ENCODE results near the gene ADAM12. TPM values are rescaled to one million over a fixed set of nuclear protein-coding genes. Genes with fewer than 3 reads are reported as not detected.
"Not testable (repeated sequence)": the region's sequence is repeated elsewhere in the genome, so short reads cannot be mapped to it uniquely, and the experiment has no call there.

The ADAM12 gene
- total and polyA plus RNA-seq, 2 donors (not counting 3 experiments of a cell fraction or from before 2014, with no cell fraction given) = 0.22 to 0.33 TPM

DNA sequence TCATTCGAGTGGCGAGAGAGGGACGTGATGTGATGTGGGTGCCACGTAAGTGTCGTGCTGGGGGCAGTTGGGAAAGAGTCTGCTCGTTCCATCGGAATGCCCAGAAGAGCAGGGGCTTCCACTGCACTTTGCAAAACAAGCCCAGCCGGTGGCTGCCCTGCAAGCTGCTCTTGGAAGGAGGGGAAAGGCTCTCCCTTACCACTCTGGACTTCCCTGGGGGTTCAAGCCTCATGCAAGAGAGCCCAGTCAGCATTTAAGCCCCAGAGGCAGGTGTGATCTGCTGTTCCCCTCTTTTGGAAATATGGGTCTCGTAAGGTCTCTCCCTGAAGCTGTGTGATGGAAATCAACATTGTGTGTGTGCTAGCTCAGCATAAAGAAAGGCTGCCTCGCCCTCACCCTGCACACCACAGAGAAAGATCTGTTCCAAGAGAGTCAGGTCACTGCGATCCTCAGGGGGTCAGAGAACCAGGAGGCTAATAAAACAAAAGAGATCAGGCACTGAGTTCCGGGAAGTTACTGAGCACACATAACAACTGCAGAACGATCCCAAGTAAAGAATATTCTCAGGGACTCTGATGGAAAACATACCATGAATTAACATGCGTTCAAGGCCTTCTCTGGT is 212.5 kb downstream of the ADAM12 start:
- BruUV-seq (replicated peaks) = no TSS peak
- H3K27me3 ChIP-seq (ENCODE audit: control insufficient read depth in 2 of 2, insufficient read depth in 2 of 2, low read length in 2 of 2) = no peaks in the 10 kb centered on the region
- TF ChIP-seq JUN (IDR thresholded peaks at IDR 0.05; ENCODE audit: borderline replicate concordance, insufficient read depth, insufficient read length, low read depth) = no peak
- no peak for TF ChIP-seq GATA2 (IDR thresholded peaks at IDR 0.05; ENCODE audit: insufficient read depth, insufficient read length, low read depth, low read length)
- TF ChIP-seq, protein P1, sequence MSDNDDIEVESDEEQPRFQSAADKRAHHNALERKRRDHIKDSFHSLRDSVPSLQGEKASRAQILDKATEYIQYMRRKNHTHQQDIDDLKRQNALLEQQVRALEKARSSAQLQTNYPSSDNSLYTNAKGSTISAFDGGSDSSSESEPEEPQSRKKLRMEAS (IDR thresholded peaks at IDR 0.05; ENCODE audit: insufficient read depth, insufficient read length) = no peak
- TF ChIP-seq POLR2A (IDR thresholded peaks at IDR 0.05; ENCODE audit: low read depth, low read length) = no peak
- TF ChIP-seq, protein P2, sequence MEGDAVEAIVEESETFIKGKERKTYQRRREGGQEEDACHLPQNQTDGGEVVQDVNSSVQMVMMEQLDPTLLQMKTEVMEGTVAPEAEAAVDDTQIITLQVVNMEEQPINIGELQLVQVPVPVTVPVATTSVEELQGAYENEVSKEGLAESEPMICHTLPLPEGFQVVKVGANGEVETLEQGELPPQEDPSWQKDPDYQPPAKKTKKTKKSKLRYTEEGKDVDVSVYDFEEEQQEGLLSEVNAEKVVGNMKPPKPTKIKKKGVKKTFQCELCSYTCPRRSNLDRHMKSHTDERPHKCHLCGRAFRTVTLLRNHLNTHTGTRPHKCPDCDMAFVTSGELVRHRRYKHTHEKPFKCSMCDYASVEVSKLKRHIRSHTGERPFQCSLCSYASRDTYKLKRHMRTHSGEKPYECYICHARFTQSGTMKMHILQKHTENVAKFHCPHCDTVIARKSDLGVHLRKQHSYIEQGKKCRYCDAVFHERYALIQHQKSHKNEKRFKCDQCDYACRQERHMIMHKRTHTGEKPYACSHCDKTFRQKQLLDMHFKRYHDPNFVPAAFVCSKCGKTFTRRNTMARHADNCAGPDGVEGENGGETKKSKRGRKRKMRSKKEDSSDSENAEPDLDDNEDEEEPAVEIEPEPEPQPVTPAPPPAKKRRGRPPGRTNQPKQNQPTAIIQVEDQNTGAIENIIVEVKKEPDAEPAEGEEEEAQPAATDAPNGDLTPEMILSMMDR (IDR thresholded peaks at IDR 0.05; ENCODE audit: extremely low read depth in 1 of 2, insufficient read depth in 1 of 2, low read depth in 1 of 2, low read length in 2 of 2) = no peak
- TF ChIP-seq EZH2 (IDR thresholded peaks at IDR 0.05; ENCODE audit: borderline replicate concordance, low read depth, low read length, severe bottlenecking) = no peak
- TF ChIP-seq FOS (IDR thresholded peaks at IDR 0.05; ENCODE audit: borderline replicate concordance, insufficient read depth, low read length) = no peak
- TF ChIP-seq MYC (IDR thresholded peaks at IDR 0.05; ENCODE audit: low read depth, low read length) = no peak
- TF ChIP-seq POLR2AphosphoS5 (IDR thresholded peaks at IDR 0.05; ENCODE audit: insufficient read depth, low read depth, low read length) = no peak
- H2AFZ ChIP-seq (ENCODE audit: low read depth, low read length) = no peak overlapping the region
- H3K9me1 ChIP-seq (replicated peaks; ENCODE audit: control insufficient read depth, extremely low read depth, insufficient read depth, low read length) = no peaks in the 10 kb centered on the region
- intact Hi-C loops (cut with micrococcal nuclease) = no loop called here
- H3K4me2 ChIP-seq (ENCODE audit: insufficient read depth, low read length) = no peak overlapping the region
- H3K4me3 ChIP-seq (replicated peaks in 1 of 3; ENCODE audit: insufficient read depth in 1 of 3, low read depth in 1 of 3, low read length in 3 of 3) = no peak overlapping the region
- H3K27ac ChIP-seq (ENCODE audit: insufficient read depth, low read depth, low read length) = no peak overlapping the region
- no peaks in the 10 kb centered on the region for H4K20me1 ChIP-seq (replicated peaks; ENCODE audit: control insufficient read depth, extremely low read depth, insufficient read depth, low read length)
- DNase-seq (ENCODE audit: low read depth, low spot score) = no peak
- POLR2A ChIA-PET = no interaction called here
- no peak for FAIRE-seq
- no peak overlapping the region for H3K9ac ChIP-seq (replicated peaks; ENCODE audit: extremely low read depth, insufficient read depth, low read length)
- dilution Hi-C loops (cut with MboI; ENCODE audit: extremely low pct_ligation_motif_present, low sequenced_read_pairs) = no loop called here
- no peaks in the 10 kb centered on the region for H3K79me2 ChIP-seq (ENCODE audit: control insufficient read depth, insufficient read depth, low read length)
- H3K9me3 ChIP-seq (replicated peaks; ENCODE audit: control insufficient read depth, insufficient read depth, low read length) = no peaks in the 10 kb centered on the region
- no peaks in the 10 kb centered on the region for H3K4me1 ChIP-seq (ENCODE audit: control insufficient read depth, extremely low read depth, insufficient read depth, low read length)
- CTCF ChIA-PET = no interaction called here
- H3K36me3 ChIP-seq (ENCODE audit: control insufficient read depth in 2 of 2, extremely low read depth in 1 of 2, insufficient read depth in 2 of 2, low read length in 2 of 2) = no peaks in the 10 kb centered on the region

DNA sequence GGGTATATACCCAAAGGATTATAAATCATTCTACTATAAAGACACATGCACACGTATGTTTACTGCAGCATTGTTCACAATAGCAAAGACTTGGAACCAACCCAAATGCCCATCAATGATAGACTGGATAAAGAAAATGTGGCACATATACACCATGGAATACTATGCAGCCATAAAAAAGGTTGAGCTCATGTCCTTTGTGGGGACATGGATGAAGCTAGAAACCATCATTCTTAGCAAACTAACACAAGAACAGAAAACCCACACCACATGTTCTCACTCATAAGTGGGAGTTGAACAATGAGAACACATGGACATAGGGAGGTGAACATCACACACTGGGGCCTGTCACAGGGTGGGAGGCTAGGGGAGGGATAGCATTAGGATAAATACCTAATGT is 215.5 kb downstream of the ADAM12 start:
- H3K79me2 ChIP-seq (ENCODE audit: control insufficient read depth, insufficient read depth, low read length); dilution Hi-C loops (cut with MboI; ENCODE audit: extremely low pct_ligation_motif_present, low sequenced_read_pairs); H3K9ac ChIP-seq (replicated peaks; ENCODE audit: extremely low read depth, insufficient read depth, low read length); H3K4me3 ChIP-seq (replicated peaks in 1 of 3; ENCODE audit: insufficient read depth in 1 of 3, low read depth in 1 of 3, low read length in 3 of 3); H3K27me3 ChIP-seq (ENCODE audit: control insufficient read depth in 2 of 2, insufficient read depth in 2 of 2, low read length in 2 of 2); H2AFZ ChIP-seq (ENCODE audit: low read depth, low read length); H3K4me2 ChIP-seq (ENCODE audit: insufficient read depth, low read length); DNase-seq (ENCODE audit: low read depth, low spot score); H3K27ac ChIP-seq (ENCODE audit: insufficient read depth, low read depth, low read length); H3K4me1 ChIP-seq (ENCODE audit: control insufficient read depth, extremely low read depth, insufficient read depth, low read length); H3K36me3 ChIP-seq (ENCODE audit: control insufficient read depth in 2 of 2, extremely low read depth in 1 of 2, insufficient read depth in 2 of 2, low read length in 2 of 2); CTCF ChIA-PET; H3K9me1 ChIP-seq (replicated peaks; ENCODE audit: control insufficient read depth, extremely low read depth, insufficient read depth, low read length); H3K9me3 ChIP-seq (replicated peaks; ENCODE audit: control insufficient read depth, insufficient read depth, low read length); intact Hi-C loops (cut with micrococcal nuclease); H4K20me1 ChIP-seq (replicated peaks; ENCODE audit: control insufficient read depth, extremely low read depth, insufficient read depth, low read length); POLR2A ChIA-PET; FAIRE-seq; BruUV-seq (replicated peaks): not testable (repeated sequence)
